ENCODE data around the gene PDXP. TPM values are rescaled to one million over a fixed set of nuclear protein-coding genes. Genes with fewer than 3 reads are reported as not detected.
A peak's percentile ranks its signal among the peaks of the same experiment; 100 is the strongest.

Gene PDXP
- total and polyA plus RNA-seq, 2 of the 4 experiments (the other 2 are of a cell fraction): 5.4 to 24.1 TPM

DNA sequence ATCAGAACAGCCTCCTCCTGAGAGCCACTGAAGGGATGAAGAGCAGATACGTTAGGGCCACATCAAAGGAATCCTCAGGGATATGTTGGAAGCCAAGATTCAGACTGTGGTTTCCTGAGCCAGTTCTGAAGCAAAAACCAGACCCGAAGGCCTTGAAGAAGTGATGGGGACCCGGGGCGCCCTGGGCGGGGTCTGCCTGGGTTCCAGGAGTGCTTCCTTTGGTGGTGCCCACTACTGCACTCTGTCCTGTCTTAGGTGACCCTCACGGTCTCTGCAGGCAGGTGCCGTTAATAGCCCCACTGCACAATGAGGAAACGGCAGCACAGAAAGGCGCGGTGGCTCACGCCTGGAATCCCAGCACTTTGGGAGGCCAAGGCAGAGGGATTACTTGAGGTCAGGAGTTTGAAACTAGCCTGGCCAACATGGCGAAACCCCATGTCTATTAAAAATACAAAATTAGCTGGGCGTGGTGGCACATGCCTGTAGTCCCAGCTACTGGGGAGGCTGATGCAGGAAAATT, 31.9 kb upstream of the PDXP start:
- Histone ChIP-seq H2AFZ (replicated peaks; ENCODE audit: low read length, poor library complexity) (no peak overlapping the region), H3K56ac (ENCODE audit: extremely low read depth, insufficient read depth, low read length) (no peak overlapping the region), H3K27me3 (ENCODE audit: control insufficient read depth, insufficient read depth, low read length) (no peaks in the 10 kb centered on the region), H4K20me1 (ENCODE audit: insufficient read depth, low read length) (no peaks in the 10 kb centered on the region; the same call in 1 of the 2 replicates), H2BK5ac (ENCODE audit: low read depth, low read length, poor library complexity, severe bottlenecking) (no peak overlapping the region), H2AK9ac (replicated peaks; ENCODE audit: low read depth, low read length, poor library complexity) (peak overlapping the region; percentile 68), H3K9ac (ENCODE audit: low read depth, low read length) (no peak overlapping the region), H2AK5ac (ENCODE audit: low read depth, low read length) (peak overlapping the region; percentile 5; the same call in 1 of the 2 replicates), H2BK120ac (ENCODE audit: low read depth, low read length) (no peak overlapping the region), H3K27ac (ENCODE audit: insufficient read depth, low read length) (no peak overlapping the region), H4K91ac (ENCODE audit: insufficient read depth, low read depth, low read length) (no peak overlapping the region), H4K8ac (ENCODE audit: low read depth in 2 of 2, low read length in 2 of 2) (no peak overlapping the region), H3K36me3 (ENCODE audit: control insufficient read depth, insufficient read depth, low read length) (peaks cover 46% of the 10 kb centered on the region; the same call in 1 of the 2 replicates), H2BK15ac (ENCODE audit: low read depth, low read length) (no peak overlapping the region), H3K4me1 (ENCODE audit: control insufficient read depth, insufficient read depth, low read length) (peaks cover 3% of the 10 kb centered on the region; the same call in 1 of the 2 replicates), H3K18ac (ENCODE audit: low read depth, low read length) (no peak overlapping the region), H3K79me1 (ENCODE audit: low read depth in 1 of 2, low read length in 2 of 2) (peaks cover 0 to 12% of the 10 kb centered on the region in 2 experiments; a peak in 2 of 4 replicates), H3K14ac (replicated peaks; ENCODE audit: low read depth, low read length) (no peak overlapping the region), H2BK20ac (ENCODE audit: low read depth, low read length) (no peak overlapping the region), H3K4me2 (ENCODE audit: low read depth, low read length) (no peak overlapping the region), H3K9me1 (ENCODE audit: insufficient read depth, low read length) (no peaks in the 10 kb centered on the region), H4K5ac (ENCODE audit: low read depth, low read length) (no peak overlapping the region), H3K23ac (ENCODE audit: low read depth, low read length) (no peak overlapping the region), H3K4ac (ENCODE audit: low read depth, low read length) (no peak overlapping the region), H3K4me3 (ENCODE audit: insufficient read depth, low read depth, low read length) (no peak overlapping the region), H3K9me3 (ENCODE audit: control insufficient read depth, insufficient read depth, low read length) (no peaks in the 10 kb centered on the region)
- ATAC-seq (ENCODE audit: low read depth) (no peak), DNase-seq (no peak)
- in situ Hi-C loops (cut with MboI; ENCODE audit: low sequenced_read_pairs) (no loop called here), dilution Hi-C loops (cut with HindIII; ENCODE audit: low sequenced_read_pairs, unreplicated experiment) (no loop called here), intact Hi-C loops (cut with micrococcal nuclease) (no loop called here)
- ChIA-PET POLR2A (ENCODE audit: unreplicated experiment) (no interaction called here), CTCF (interaction anchor here (0.9 kb wide), 1 partner anchor 20 kb away, joined by 3 read pairs; no protein-coding TSS in a partner anchor)
- BruUV-seq (replicated peaks): no TSS peak
- WGBS, 2 experiments (ENCODE audit: extremely low coverage in 2 of 2, insufficient read length in 1 of 2): no CpG with 5 or more reads among the region's 13 CpGs
- no peak for TF ChIP-seq RAD21 (IDR thresholded peaks at IDR 0.05; ENCODE audit: low read length)
- no peak for TF ChIP-seq FOS (IDR thresholded peaks at IDR 0.05; ENCODE audit: low read depth, low read length)
- TF ChIP-seq, protein P1, sequence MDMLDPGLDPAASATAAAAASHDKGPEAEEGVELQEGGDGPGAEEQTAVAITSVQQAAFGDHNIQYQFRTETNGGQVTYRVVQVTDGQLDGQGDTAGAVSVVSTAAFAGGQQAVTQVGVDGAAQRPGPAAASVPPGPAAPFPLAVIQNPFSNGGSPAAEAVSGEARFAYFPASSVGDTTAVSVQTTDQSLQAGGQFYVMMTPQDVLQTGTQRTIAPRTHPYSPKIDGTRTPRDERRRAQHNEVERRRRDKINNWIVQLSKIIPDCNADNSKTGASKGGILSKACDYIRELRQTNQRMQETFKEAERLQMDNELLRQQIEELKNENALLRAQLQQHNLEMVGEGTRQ (IDR thresholded peaks at IDR 0.05; ENCODE audit: low read depth, low read length): no peak
- no peak for TF ChIP-seq CHD1 (IDR thresholded peaks at IDR 0.05; ENCODE audit: low read depth, low read length)
- TF ChIP-seq RCOR1 (IDR thresholded peaks at IDR 0.05; ENCODE audit: insufficient replicate concordance, low read length): no peak
